NCI-H2171 treated with DMSO at 0.1 percent for 48 hours (cell line): ENCODE data around the gene BEST2.
"Not testable (repeated sequence)": the region's sequence is repeated elsewhere in the genome, so short reads cannot be mapped to it uniquely, and the experiment has no call there.

ENCODE experiments used
- DNase-seq: peaks from one replicate; lab custom pipeline; 2025; lab: John Stamatoyannopoulos, UW

The BEST2 gene

DNA sequence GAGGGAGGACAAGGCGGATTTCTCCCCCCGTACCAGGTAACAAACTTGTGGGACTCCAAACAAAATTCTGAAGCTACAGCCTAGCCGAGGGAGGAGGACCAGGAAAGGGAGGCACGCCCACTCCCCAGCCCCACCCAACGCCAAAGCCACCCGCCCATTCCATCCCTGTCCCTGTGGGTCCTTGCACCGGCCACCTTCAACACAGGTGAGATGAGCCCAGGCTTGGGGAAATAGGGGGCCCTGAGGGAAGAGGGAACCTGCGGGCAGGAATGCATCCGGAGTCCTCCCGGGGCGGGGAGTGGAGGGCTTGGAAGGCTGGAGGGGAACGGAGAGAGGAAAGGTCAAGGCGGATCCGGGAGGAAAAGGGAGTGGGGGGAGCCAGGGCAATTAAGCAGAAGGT lies at the start of gene BEST2:
TSS of gene BEST2 (plus strand) at position 157 of the 400 bp plus-strand sequence. CDS start 802 bp downstream, outside the sequence.
- no peak for DNase-seq

DNA sequence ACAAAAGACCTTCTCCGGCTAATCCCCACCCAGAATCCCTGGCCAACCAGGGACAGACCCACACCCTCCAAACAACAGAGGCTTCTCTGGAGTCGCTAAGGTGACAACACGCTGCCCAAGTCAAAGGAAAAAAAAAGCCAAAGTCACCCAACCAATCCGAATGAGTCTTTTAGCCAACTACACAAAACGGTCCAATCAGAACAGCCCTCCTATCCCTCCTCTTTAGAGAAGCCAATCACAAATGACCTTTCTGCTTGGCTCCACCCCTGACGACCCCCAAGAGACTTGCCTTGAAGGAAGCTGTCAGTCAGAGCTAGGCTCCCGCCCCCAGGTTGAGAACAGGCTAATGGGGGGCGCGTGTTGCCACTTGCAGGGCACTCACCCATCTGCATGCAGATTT lies 48.5 kb upstream of the BEST2 start:
- peak; percentile 82 for DNase-seq

DNA sequence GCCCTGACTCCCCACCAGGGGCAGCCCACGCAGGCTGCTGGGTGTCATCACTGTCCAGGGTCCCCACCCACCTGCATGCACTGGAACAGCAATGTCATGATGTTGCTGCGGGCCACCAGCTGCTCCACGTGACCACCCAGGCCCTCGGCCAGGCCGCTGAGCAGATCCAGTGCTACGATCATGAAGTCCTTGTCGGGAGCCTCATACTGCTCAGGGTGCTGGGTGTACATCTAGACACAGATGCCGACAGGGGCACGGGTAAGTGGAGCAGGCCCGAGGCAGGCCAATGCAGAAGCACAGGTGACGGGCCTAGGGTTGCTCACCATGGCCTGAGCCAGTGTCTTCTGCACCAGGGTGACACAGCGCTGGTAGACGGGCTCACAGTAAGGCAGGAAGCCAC lies 46.4 kb upstream of the BEST2 start:
- DNase-seq = no peak

DNA sequence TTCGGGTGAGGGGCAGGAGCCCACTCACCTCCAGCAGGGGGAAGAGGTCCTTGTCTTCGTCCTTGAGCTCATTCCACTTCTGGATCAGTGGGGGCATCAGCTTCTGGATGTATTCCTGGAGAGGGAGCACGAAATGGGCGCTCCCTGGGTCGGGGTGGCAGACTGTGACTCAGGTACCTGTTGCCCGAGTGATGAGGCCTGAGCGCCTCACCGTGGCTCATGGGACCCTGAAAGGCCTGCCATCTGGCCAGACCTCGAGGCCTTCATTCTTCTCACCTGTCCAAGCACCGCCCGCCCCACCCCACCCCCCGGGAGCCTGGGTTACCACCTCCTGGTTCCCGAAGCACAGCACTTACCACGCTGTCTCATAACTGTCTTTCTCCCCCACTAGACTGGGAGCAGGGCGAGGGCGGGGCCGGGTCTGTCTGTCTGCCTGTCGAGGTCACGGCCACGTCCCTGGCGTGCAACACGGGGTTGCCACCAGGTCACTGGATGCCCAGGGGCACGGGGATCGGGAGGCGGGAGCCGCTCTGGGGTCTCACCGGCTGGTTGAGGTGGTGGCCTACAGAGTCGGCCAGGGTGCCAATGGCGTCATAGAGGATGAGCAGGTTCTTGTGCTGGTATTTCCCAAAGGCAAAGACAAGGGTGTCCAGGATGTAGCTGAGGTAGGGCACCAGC lies 45.8 kb upstream of the BEST2 start:
- no peak for DNase-seq

DNA sequence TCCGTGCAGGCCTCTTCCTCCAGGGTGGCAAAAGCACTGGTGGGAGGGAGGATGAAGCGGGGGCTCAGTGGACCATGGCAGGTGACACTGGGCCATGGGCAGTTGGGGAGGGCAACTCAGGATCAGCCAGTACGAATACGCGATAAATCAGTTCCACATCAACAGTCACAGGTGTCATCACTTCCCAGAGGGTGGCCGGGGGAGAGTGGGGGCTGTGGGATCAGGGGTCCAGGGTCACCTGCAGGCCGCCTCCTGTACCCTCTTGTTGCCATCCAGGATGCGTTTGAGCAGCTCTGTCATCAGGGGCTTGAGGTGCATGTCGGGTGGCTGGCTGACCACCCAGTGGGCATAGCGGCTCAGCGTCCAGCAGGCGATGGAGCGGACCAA lies 45.3 kb upstream of the BEST2 start:
- DNase-seq = no peak

DNA sequence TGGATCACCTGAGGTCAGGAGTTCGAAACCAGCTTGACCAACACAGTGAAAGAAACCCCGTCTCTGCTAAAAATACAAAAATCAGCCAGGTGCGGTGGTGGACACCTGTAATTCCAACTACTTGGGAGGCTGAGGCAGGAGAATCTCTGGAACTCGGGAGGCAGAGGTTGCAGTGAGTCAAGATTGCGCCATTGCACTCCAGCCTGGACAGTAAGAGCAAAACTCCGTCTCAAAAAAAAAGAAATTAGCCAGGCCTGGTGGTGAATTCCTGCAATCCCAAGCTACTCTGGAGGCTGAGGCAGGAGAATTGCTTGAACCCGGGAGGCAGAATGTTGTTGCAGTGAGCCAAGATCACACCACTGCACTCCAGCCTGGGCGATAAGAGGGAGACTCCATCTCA lies 43.0 kb upstream of the BEST2 start:
- DNase-seq = no peak

DNA sequence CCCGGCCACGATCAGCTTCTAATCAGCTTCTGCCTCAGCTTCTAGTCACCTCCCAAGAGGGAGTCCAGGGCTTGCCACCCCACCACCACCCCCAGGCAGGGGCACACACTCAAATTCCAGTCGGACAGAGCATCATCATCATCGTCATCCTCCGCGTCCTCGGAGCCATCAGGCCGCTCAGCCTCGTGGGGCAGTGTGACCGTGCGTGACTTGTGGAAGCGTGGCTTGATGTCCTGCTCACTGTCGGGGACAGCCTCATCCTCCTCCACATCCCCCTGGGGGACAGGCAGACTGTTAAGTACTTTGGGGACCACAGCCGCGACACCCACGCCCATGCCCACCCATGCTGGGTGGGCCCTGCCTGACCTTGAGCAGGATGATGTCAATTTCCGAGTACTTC lies 40.4 kb upstream of the BEST2 start:
- no peak for DNase-seq

DNA sequence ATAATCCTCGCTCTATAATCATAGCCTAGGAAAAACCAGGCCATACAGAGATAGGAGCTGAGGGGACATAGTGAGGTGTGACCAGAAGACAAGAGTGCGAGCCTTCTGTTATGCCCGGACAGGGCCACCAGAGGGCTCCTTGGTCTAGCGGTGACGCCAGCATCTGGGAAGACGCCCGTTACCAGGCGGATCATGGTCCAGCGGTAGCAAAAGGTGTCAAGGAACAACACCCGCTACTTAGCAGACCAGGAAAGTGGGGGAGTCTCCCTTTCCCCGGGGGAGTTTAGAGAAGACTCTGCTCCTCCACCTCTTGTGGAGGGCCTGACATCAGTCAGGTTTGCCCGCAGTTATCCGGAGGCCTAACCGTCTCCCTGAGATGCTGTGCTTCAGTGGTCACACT lies 39.5 kb upstream of the BEST2 start:
- DNase-seq = not testable (repeated sequence)

DNA sequence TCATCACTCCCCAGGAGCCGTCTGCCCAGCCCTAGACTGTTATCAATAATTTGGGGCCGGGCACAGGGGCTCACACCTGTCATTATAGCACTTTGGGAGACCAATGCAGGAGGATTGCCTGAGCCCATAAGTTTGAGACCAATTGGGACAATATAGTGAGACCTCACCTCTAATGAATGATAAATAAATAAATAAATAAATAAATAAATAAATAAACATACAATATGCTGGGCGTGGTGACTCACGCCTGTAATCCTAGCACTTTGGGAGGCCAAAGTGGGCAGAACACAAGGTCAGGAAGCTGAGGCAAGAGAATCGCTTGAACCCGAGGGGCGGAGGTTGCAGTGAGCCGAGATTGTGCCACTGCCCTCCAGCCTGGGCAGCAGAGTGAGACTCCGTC lies 38.3 kb upstream of the BEST2 start:
- not testable (repeated sequence) for DNase-seq

DNA sequence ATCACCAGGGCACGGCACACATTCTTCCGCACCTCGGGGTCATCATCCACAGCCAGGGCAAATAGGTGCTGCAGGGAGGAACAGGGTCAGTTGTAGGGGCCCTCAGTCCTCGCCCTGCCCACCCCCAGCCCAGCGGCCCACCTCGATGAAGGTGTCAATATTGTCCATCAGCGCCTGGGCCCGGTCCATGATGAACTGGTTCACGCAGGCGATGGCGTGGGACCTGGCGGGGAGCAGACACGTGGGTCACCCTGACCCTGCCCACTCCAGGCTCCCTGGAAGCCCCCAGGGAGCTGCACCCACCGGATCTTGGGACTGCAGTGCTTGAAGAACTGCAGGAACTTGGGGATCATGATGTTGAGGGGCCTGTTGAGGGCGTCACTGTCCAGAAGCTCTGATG lies 36.5 kb upstream of the BEST2 start:
- DNase-seq = no peak

DNA sequence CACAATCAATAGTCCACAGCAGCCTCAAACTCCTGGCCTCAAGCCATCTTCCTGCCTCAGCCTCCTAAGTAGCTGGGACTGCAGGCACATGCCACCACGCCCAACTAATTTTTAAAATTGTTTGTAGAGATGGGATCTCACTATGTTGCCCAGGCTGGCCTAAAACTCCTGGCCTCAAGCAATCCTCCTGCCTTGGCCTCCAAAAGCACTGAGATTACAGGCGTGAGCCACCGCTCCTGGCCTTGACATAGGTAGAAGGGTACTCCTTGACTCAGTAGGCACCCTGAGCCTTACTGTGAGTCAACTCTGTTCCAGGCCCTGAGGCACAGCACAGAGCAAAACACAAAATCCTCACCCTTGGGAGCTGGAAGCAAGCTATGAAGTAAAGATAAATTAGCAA lies 35.7 kb upstream of the BEST2 start:
- DNase-seq = no peak

DNA sequence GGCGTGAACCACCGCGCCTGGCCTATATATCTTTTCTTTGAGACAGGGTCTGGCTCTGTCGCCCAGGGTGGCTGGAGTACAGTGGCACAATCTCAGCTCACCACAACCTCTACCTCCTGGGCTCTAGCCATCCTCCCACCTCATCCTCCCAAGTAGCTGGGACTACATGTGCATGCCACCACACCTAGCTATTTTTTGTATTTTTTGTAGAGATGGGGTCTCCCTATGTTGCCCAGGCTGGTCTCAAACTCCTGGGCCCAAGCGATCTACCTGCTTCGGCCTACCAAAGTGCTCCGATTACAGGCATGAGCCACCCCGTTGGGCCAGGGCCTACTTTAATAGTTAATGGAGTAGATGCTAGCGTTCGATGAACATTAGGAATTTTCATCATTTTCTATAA lies 31.3 kb upstream of the BEST2 start:
- no peak for DNase-seq

DNA sequence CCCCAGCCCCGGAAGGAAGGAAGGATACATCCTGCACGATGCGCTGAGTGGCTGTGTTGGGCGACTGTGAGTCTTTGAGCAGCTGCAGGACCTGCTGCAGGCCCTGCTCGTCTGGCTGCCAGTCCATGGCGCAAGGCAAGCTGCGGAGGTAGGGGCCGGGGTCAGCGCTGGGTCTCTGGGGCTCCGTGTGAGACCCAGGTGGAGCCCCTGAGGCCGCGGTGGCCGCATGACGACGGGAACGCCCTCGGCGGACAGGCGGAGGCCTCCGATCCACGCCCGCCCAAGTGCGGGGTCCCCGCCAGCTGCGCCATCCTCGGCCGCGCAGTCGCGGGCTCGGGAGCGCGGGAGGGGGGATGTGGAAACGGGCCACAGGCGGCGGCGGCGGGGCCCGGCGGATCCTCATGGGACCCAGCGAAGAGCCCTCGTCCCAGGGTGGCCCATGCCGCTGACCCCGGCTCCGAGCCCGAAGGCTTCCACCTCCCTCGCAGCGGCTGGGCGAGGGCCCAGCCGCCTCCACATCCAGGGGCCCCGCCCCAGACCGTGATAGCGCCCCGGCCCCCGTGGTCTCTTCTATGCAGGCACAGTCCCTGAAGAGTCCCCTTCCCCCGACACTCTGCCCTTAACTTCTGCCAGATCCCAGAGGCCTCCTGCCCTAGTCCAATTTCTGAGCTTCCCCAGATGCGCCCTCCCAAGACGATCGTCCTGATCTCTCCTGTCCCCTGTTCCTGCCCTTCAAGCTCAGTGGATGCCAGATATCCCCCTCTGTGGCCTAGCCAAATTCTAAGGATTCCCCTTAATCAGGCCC lies 30.5 kb upstream of the BEST2 start:
- no peak for DNase-seq

DNA sequence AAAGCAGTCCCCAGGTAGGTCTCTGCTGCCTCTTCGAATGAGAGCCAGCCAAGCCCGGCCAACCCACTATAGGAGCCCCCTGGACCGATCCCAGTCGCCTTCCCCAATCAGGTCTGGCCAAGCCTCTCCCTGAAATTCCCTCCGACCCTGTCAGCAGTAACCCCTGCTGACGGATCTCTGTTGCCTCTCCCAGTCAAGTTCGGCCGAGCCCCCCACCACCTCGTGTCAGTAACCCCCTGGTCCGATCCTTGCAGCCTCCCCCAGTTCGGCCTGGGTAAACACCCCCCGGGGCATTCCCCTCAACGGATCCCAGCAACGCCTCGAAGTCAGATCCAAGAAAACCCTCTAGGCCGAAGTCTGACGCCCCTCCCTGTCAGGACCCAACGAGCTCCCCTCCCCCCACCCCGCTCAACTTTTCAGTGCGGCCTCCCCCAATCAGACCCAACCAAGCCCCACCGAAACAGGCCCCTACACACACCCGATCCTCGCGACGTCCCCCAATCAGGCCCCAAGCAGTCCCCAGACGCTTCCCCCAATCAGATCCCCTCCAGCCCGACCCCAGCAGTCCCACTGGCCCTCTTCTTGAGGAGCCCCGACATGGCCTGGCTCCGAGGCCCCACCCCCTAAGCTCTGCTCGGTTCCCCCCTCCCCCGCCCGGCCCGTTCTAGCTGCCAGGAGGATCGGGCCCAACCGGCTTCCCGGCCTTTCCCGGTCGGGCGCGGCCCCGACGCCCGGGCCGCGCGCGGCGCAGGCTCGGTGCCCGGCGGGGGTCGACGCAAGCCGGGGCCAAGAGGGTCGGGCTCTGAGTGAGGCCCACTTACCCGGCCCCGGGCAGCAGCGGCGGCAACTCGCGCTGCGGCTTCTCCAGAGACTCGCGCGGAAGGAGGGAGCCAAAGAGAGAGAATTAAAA lies 29.7 kb upstream of the BEST2 start:
- peak; percentile 46 for DNase-seq

DNA sequence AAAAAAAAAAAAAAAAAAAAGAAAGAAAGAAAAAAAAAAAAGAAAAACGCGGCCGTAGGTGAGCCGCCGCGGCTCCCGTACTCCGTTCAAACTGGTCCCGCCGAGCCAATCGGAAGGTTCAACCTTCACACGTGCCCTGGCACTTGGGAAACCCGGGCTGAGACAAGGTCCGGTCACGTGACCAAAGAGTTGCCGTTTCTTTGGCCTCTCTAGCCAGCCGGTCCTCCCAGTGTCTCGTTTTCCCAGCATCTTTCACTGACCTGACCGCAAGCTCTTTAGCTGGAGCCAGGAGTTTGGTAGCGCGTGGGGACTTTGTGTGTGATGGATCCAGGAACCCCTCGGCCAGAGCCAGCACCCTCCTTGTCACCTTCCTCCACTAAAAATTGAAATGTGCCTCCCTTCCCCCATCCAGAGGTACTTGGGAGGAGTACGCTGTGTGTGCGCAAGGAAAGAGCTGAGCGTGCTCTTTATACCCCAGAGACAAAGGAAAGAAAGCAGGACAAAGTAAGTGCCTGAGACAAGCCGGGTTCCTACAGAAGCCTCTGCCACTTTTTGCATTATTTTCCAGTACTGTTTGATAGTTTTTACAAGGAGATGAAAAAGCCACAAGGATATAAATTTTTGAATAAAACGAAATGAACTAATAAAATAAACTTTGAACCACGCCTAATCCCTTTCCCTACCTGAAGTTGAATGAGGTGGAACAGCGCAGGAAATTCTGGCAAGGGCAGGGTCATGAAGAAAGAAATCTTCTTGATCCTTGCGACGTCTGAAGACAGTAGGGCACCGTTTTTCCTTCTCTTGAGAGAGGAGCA lies 28.8 kb upstream of the BEST2 start:
- peak; percentile 98 for DNase-seq

DNA sequence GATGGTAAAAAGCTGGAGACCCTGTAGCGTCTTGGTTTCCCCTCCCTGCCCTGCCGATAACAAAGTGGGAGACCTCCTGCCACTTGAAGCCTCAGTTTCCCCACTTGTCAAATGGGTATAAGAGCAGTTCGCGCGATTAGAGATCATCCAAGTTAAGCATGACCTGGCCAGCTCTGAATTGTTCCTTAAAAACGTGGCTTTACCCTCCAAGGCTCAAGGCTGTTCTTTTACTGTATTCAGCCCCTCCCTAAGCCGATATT lies 28.3 kb upstream of the BEST2 start:
- peak; percentile 48 for DNase-seq

DNA sequence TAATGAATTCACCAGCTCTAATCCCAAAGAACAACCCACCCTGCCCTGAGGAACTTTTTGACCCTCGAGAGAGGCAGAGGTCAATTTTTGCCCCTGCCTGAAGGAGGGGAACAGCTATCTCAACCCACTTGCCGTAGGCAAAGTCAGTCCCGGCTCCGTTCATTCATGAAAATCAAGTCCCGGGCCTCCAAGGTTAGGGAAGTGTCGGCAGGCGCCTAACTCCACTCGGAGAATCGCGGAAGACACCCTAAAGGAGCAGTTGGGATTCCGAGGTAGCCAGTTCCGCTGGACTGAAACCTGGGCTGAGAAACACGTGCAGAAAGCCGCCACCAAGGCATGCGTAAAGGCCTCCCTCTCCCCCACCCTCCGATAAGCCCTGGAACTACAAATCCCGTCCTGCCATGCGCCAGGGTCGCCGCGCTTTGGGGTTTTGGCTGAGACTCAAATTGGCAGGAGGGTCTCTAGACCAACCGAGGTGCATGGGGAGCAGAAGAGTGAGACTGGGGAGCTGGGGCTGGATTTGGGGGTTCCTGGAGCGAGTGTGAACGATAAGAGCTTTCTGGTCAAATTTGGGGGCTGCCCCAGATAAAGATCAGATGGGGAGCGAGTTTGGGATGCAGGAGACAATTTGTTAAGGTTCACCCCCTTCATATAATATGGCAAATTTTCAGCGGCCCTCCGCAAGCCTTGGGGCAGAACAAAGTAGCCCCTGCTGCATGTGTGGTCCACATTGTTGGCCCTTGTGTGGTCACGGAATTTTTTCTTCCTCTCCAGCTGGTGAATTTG lies 27.8 kb upstream of the BEST2 start, which contains the start of gene TNPO2:
TSS of gene TNPO2 (minus strand) at position 292 of the 786 bp plus-strand sequence. CDS start 2,955 bp downstream, outside the sequence.
- DNase-seq = peak; percentile 86

DNA sequence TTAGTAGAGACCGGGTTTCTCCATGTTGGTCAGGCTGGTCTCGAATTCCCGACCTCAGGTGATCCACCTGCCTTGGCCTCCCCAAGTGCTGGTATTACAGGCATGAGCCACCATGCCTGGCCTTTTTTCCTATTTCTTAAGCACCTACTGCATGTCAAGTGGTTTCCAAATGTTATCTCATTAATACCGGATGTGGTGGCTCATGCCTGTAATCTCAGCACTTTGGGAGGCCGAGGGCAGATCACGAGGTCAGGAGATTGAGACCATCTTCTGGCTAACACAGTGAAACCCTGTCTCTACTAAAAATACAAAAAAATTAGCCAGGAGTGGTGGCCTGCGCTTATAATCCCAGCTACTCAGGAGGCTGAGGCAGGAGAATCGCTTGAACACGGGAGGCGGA lies 26.0 kb upstream of the BEST2 start:
- not testable (repeated sequence) for DNase-seq

DNA sequence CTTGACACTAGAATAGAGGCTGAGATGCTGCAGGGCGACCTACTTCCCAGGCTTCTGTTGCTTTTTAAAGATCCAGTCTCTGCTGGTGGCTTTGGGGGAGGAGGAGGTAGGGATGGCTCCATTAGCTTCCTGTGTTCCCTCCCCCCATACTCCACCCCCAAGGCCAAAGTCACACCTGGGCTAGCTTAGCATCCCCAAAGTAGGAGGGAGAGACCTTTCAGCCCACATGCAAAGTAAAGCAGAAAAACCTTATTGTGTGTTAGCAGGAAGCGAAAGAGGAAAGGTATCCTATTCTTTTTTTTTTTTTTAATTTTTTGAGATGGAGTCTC lies 24.6 kb upstream of the BEST2 start:
- no peak for DNase-seq

DNA sequence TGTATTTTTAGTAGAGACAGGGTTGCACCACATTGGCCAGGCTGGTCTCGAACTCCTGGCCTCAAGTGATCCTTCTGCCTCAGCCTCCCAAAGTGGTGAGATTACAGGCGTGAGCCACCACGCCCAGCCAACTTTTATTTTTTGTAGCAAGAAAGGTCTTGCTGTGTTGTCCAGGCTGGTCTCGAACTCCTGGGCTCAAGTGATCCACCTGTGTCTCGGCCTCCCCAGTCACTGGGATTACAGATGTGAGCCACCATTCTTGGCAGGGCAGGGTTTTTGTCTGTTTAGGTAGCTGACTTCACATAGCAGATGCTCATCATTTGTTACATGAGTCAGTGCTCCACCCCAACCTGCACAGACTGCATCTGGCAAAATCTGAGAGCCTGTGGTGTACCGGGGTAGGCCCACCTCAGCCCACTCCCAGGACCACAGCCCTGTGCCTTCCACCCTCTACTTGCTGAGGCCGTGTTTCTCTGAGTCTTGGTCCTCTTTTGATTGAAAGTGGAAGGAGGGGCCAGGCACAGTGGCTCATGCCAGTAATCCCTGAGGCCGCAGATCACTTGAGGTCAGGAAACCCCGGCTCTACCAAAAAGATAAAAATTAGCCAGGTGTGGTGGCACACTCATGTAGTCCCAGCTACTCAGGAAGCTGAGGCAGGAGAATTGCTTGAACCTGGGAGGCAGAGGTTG lies 23.7 kb upstream of the BEST2 start:
- no peak for DNase-seq

DNA sequence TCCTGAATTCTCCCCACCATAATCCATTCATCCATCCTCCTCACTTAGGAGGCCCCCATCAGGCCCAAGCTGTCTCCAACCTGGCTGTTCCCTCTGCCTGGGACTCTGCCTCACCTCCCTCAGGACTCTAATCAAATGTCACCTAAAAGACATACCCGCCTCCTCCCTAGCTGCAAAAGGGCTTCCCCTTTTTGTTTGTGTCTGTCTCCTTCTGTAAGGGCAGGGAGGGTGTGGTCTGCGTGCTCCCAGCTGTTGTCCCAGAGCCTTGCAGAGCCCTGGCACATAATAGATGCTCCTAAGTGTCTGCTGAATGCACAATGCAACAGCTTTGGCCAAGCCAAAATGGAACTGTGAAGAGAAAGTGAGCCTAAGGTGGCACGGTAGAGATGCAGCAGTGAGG lies 21.5 kb upstream of the BEST2 start:
- no peak for DNase-seq
